ENCODE results near the gene RHCE. TPM values are rescaled to one million over a fixed set of nuclear protein-coding genes. Genes with fewer than 3 reads are reported as not detected.

RHCE gene
- total RNA-seq, 4 donors from 2014 or later: not detected

- no peak for TF ChIP-seq CTCF (IDR thresholded peaks at IDR 0.05; ENCODE audit: low read depth)
These were observed 64.7 kb downstream of the RHCE start for GRCh38 chr1:25355841-25356395.

GRCh38 chr1:25349606-25350005, 71.0 kb downstream of the RHCE start:
- TF ChIP-seq CTCF (IDR thresholded peaks at IDR 0.05; ENCODE audit: low read depth): no peak

GRCh38 chr1:25347556-25347955, 73.1 kb downstream of the RHCE start:
- TF ChIP-seq CTCF (IDR thresholded peaks at IDR 0.05; ENCODE audit: low read depth): no peak

GRCh38 chr1:25343872-25344271, 76.8 kb downstream of the RHCE start:
- no peak for TF ChIP-seq CTCF (IDR thresholded peaks at IDR 0.05; ENCODE audit: low read depth)

- TF ChIP-seq CTCF (IDR thresholded peaks at IDR 0.05; ENCODE audit: low read depth): no peak
These were observed 77.8 kb downstream of the RHCE start for GRCh38 chr1:25342846-25343245.

GRCh38 chr1:25341746-25342145, 78.9 kb downstream of the RHCE start:
- TF ChIP-seq CTCF (IDR thresholded peaks at IDR 0.05; ENCODE audit: low read depth): no peak

- no peak for TF ChIP-seq CTCF (IDR thresholded peaks at IDR 0.05; ENCODE audit: low read depth)
These were observed 81.6 kb downstream of the RHCE start for GRCh38 chr1:25338986-25339385.
